ENCODE data around the gene CCNB3.

DNA sequence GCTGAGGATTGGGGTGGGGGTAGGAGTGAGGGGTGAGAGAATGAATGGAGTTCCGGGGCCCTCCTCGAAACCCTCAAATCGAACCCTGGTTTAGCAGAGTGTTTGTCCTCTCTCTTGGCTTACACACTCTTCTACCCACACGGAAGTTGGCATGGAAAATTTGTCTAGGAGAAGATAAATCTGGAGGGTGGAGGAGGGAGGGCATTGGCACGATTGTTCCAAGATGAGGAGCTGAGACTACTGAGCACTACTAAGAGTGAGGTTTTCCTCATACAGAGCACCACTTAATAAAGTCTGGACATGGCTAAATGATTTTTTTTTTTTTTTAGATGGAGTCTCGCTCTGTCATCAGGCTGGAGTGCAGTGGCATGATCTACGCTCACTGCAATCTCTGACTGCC lies 37.2 kb upstream of the CCNB3 start:
- TF ChIP-seq, protein P1, sequence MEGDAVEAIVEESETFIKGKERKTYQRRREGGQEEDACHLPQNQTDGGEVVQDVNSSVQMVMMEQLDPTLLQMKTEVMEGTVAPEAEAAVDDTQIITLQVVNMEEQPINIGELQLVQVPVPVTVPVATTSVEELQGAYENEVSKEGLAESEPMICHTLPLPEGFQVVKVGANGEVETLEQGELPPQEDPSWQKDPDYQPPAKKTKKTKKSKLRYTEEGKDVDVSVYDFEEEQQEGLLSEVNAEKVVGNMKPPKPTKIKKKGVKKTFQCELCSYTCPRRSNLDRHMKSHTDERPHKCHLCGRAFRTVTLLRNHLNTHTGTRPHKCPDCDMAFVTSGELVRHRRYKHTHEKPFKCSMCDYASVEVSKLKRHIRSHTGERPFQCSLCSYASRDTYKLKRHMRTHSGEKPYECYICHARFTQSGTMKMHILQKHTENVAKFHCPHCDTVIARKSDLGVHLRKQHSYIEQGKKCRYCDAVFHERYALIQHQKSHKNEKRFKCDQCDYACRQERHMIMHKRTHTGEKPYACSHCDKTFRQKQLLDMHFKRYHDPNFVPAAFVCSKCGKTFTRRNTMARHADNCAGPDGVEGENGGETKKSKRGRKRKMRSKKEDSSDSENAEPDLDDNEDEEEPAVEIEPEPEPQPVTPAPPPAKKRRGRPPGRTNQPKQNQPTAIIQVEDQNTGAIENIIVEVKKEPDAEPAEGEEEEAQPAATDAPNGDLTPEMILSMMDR (IDR thresholded peaks at IDR 0.05), result no peak
- TF ChIP-seq POLR2A (IDR thresholded peaks at IDR 0.05), result no peak

Data from heart left ventricle (tissue), 13 donors.